Head of caudate nucleus (tissue), 42 donors: Measurements from ENCODE around the gene OBSCN.

Source experiments
- DNase-seq, 42 donors: peaks; one replicate each; pipeline versions ENCODE4 v3.0.0 to v3.0.0-alpha.2; 2020 to 2021; ENCODE audit warnings: mixed read lengths in 7 of 42
- intact Hi-C: fragments of 100-400 bp; cut with DNase I; formaldehyde crosslinking; loops from one replicate; pipeline ENCODE4 v1.15.0; 2022

OBSCN gene

DNA sequence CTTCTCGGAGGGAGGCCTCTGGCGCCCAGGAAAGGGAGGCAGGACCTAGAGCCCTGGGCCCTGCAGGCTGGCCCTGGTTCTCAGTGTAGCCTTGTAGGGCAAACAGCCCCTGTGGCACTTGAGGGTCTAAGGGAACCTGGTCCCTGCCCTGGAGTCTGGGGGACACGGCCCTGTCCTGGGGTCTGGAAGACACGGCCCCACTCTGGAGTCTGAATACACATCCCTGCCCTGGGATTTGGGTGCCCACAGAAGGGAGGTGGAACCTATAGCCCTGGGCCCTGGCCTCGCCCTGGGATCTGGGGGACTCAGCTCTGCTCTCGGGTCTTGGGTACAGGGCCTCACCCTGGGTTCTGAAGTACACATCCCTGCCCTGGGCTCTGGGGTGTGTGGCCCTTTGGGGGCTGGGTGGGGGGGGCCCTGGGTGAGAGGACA, 97.9 kb downstream of the OBSCN start:
- intact Hi-C loops = no loop called here
- DNase-seq = peak in 6 of 42 donors; percentile 3 to 34 (median 10)

GRCh38 chr1:228306275-228307217, 98.7 kb downstream of the OBSCN start:
- DNase-seq = peak in 8 of 42 donors; percentile 2 to 34 (median 15)
- intact Hi-C loops = no loop called here

DNA sequence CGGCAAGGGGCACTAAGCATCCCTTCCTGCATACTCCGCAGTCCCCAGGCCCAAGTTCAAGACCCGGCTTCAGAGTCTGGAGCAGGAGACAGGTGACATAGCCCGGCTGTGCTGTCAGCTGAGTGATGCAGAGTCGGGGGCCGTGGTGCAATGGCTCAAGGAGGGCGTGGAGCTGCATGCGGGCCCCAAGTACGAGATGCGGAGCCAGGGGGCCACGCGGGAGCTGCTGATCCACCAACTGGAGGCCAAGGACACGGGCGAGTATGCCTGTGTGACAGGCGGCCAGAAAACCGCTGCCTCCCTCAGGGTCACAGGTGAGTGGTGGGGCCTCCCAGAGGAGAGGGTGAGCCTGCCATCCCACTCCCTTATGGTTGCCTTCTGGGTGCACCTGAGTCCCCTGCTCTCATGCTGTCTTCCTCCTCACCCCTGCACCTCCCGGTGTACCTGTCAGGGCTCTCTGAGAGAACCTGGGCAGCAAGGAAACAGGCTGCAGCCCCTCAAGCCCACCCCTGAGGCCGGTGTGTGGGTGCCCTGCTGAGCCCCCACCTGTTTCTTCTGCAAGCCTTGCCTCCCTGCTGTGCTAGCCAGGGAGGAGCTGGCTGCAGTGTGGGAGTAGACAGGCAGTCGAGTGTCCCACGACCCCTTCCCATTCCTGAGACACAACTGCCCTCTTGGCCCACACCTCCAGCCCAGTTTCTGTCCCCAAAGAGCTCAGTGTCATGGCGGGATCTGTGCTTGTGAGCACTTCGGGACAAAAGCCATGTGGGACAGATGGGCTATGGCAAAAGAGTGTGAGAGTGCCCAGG, 99.6 kb downstream of the OBSCN start:
- DNase-seq = peak in 6 of 42 donors; percentile 9 to 29 (median 17)
- intact Hi-C loops = no loop called here

DNA sequence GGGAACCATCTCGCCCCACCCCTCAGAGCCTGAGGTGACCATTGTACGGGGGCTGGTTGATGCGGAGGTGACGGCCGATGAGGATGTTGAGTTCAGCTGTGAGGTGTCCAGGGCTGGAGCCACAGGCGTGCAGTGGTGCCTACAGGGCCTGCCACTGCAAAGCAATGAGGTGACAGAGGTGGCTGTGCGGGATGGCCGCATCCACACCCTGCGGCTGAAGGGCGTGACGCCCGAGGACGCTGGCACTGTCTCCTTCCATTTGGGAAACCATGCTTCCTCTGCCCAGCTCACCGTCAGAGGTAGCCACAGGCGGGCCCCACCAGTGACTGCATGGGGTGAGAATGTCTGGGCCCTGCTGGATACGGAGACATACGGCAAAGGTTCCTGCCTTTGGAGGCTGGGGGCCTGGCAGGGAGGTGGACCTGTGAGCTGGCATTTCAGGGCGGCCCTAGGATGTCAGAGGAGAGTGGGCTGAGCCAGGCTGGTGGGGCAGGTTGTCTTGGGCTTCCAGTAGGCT, 100.3 kb downstream of the OBSCN start:
- intact Hi-C loops = no loop called here
- DNase-seq = peak in 5 of 42 donors; percentile 1 to 19 (median 10)

- DNase-seq = peak in 5 of 42 donors; percentile 9 to 17 (median 13)
Measured at GRCh38 chr1:228308628-228309325, 100.9 kb downstream of the OBSCN start.

DNA sequence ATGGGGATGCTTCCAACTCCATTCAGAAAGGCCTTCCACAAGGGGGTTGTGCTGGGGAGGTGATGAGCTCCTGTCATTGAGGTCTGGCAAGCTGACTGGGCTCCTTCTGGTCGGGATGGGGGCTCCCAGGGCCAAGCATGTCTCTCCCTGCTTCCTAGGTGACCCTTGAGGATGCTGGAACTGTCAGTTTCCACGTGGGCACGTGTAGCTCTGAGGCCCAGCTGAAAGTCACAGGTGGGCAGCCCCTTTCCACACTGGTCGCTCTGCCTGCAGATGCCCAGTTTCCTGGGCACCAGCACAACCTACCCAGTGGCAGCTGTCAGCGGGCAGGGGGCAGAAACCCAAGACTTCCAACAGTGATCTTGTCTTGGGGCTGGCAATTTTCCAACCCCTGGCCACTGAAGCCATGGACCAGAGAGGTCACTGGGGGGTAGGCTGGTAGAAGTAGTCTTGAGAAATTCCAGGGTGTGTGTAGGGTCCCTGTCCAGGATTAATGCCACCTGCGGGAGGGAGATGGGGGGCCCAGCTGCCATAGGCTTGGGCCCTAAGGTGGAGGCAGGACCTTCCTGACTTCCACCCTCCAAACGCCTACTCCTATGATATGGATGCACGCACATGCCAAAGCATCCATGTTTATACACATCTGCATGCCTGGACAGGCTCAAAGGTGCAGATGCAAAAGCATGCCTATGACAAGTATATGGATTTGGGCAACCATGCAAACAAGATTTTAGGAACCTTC, 101.7 kb downstream of the OBSCN start:
- intact Hi-C loops = no loop called here
- peak in 5 of 42 donors; percentile 7 to 15 (median 8) for DNase-seq

More at GRCh38 chr1:228308628-228309325, 100.9 kb downstream of the OBSCN start:
- intact Hi-C loops = no loop called here

GRCh38 chr1:228310162-228310792, 102.4 kb downstream of the OBSCN start:
- DNase-seq = no peak
- intact Hi-C loops = no loop called here

DNA sequence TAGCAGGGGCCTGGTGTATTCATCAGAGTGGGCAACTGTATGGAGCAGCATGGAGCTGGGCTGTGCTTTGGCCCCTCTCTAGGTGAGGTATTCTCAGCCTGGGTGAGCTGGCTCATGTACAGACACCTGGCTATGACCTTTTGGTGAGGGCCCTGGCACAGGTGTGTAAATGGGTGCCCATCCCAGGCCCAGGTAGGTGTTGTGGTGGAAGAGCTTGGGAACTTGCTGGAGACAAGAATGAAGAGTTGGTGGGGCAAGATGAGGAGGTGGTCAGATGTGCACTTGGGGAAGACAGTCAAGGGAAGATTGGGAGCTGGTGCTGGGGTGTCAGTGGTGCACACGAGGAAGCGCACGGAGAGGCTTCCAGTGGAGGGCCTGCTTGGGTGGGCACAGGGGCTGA, 103.2 kb downstream of the OBSCN start:
- intact Hi-C loops = no loop called here
- DNase-seq = peak in 4 of 42 donors; percentile 3 to 15 (median 6)

DNA sequence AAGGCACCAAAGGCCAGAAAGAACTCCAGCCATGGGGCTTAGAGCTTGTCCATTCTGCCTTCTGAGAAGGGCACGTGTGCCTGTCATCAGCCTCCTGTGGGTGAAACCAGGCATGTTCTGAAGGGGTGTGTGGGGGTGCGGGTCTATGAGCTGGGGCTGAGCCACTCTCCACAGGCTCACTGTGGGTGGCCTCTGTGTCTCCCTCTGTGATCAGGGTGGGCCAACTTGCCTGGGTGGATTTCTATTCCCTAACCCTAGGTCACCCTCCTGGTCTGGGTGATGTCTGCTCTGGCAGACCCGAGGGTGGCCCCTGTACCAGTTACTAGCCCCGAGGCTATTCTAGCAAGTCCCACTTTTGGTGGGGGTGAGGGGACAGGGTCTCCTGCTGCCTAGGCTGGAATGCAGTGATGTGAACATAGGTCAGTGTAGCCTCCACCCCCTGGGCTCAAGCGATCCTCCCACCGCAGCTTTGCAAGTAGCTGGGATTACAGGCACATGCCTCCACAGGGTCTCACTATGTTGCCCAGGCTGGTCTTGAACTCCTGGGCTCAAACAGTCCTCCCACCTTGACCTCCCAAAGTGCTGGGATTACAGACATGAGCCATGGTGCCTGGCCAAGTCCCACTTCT, 104.4 kb downstream of the OBSCN start:
- intact Hi-C loops = no loop called here
- peak in 7 of 42 donors; percentile 6 to 26 (median 9) for DNase-seq

GRCh38 chr1:228313536-228314277, 105.9 kb downstream of the OBSCN start:
- DNase-seq = peak in 6 of 42 donors; percentile 8 to 27 (median 12)

GRCh38 chr1:228314315-228314657, 106.4 kb downstream of the OBSCN start:
- intact Hi-C loops = no loop called here
- peak in 3 of 42 donors; percentile 3 to 36 (median 3) for DNase-seq

More at GRCh38 chr1:228313536-228314277, 105.9 kb downstream of the OBSCN start:
- intact Hi-C loops = no loop called here

DNA sequence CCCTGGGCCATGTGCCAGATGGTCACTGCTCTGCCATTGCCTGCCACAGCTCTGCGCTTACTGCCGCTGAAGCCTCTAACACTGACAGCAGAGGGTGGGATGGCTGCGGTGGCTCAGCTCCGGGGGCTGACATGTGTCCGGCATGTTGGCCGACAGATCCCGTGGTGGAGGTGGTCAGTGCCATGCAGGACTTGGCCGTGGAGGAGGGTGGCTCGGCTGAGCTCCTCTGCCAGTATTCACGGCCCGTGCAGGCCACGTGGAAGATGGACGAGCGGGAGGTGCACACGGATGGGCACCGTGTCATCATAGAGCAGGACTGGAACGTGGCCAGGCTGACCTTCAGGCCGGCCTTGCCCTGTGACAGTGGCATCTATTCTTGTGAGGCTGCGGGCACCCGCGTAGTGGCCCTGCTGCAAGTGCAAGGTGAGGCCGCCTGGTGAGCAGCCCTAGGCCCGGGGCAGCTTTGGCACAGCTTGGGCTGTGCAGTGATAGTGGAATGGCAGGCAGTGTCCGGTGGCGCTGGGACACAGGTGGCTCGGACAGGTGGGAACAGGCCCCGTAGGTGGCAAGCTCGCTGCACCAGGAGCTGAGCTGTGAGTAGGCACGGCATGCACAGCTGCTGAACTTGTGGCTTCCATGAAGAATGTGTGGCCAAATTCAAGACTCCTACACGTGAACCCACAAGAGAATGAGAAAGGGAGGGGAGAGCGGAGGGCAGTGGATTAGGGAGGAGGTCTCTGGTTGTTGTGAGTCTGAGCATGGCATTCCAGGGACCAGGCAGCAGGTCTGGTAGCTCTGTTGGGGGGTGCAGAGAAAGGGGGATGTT, 107.0 kb downstream of the OBSCN start:
- intact Hi-C loops = no loop called here
- peak in 9 of 42 donors; percentile 3 to 36 (median 15) for DNase-seq

DNA sequence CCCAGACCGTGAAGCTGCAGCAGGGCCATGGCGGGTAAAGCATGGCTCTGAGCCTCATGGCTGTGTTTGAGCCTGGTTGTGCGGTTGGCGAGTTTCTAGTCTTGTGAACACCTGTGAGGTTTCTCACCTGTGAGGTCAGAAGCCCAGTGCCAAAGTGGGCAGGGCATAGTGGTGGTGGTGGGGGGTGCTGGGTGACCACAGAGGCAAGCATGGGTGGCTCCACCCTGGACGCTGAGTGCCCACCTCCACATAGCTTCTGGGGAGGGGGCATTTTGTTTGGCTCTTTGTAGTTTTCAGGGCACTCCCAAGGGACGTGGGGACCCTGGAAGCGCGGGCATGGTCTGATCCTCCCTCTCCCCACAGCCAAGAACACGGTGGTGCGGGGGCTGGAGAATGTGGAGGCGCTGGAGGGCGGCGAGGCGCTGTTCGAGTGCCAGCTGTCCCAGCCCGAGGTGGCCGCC, 107.7 kb downstream of the OBSCN start:
- intact Hi-C loops = no loop called here
- peak in 8 of 42 donors; percentile 3 to 38 (median 17) for DNase-seq

GRCh38 chr1:228315945-228316588, 108.2 kb downstream of the OBSCN start:
- intact Hi-C loops = no loop called here
- peak in 10 of 42 donors; percentile 5 to 39 (median 16) for DNase-seq
